A549 (cell line): ENCODE results near the gene NEURL3. TPM values are rescaled to one million over a fixed set of nuclear protein-coding genes. Genes with fewer than 3 reads are reported as not detected.

ENCODE experiments used
- ATAC-seq, 2 experiments: fragments of 200-7000 bp in 1 of 2; fragments of >200 bp in 1 of 2; cut with Nextera tagmentation in 1 of 2; cut with Tn5 transposase in 1 of 2; 3 replicates each; pipeline versions ENCODE4 v1.8.0 to v1.9.1; 2018 to 2020; ENCODE audit warnings: mild to moderate bottlenecking in 1 of 2, moderate library complexity in 1 of 2
- CTCF ChIA-PET: fragments of 300-600 bp; sonication (Branson Sonifier 250); formaldehyde crosslinking; extraction: SDS; loops from one replicate; lab custom pipeline; 2021; ENCODE audit warnings: antibody characterized with exemption, inconsistent platforms; lab: Yijun Ruan, JAX
- POLR2A ChIA-PET: fragments of 350-600 bp; formaldehyde crosslinking; extraction: SDS; loops from one replicate; lab custom pipeline; 2021; ENCODE audit warnings: antibody characterized with exemption, inconsistent platforms; lab: Yijun Ruan, JAX
- DNase-seq, 2 experiments: peaks; one replicate each; pipeline versions ENCODE4 v3.0.0 to v3.0.0-alpha.2; 2011 to 2016; ENCODE audit warnings: low read depth in 1 of 2, low spot score in 1 of 2
- FAIRE-seq: peaks from 2 replicates; lab custom pipeline; 2011; peaks lifted over from hg19 to GRCh38; lab: Jason Lieb, UNC
- H3K27ac ChIP-seq, 2 experiments: fragments of >200 bp; sonication (Bioruptor Twin); formaldehyde crosslinking; 3 replicates each; pipeline ENCODE4 v1.5.1; 2016 to 2017
- H3K4me1 ChIP-seq: fragments of >200 bp; sonication (Bioruptor Twin); formaldehyde crosslinking; 3 replicates; pipeline ENCODE4 v1.6.1; 2016
- H3K4me2 ChIP-seq: fragments of >200 bp; sonication (Bioruptor Twin); formaldehyde crosslinking; 3 replicates; pipeline ENCODE4 v1.6.1; 2016
- H3K4me3 ChIP-seq: fragments of >200 bp; sonication (Bioruptor Twin); formaldehyde crosslinking; 3 replicates; pipeline ENCODE4 v1.5.1; 2016
- H3K9me3 ChIP-seq: fragments of >200 bp; sonication (Bioruptor Twin); formaldehyde crosslinking; 3 replicates; pipeline ENCODE4 v1.6.1; 2016
- PBX3 ChIP-seq: IDR thresholded peaks from 2 replicates; pipeline ENCODE4 v1.6.1; 2012
- polyA plus RNA-seq, 4 experiments: library from polyadenylated mRNA; depleted of rRNA in 3 of 4; stranded (reverse); fragments of >200 nt; fragmentation: RNase III in 1 of 4; extraction: RNeasy Plus Mini Kit Qiagen cat#74134 plus additional on column Dnase treatment in 1 of 4; gene quantifications; 2 replicates in 3 of 4; 3 replicates in 1 of 4; pipeline ENCODE4 v1.2.3, GENCODE V29; 2011 to 2017

Gene NEURL3
- polyA plus RNA-seq, 2 of the 4 experiments (the other 2 are of a cell fraction) = 0.28 to 0.44 TPM

- no peak overlapping the region for H3K27ac ChIP-seq
- no peak overlapping the region for H3K4me3 ChIP-seq
- no peaks in the 10 kb centered on the region for H3K4me1 ChIP-seq
- TF ChIP-seq PBX3 = no peak
- no peaks in the 10 kb centered on the region for H3K9me3 ChIP-seq
- H3K4me2 ChIP-seq = no peak overlapping the region
- FAIRE-seq (no peak), DNase-seq (no peak), ATAC-seq (no peak)
- ChIA-PET POLR2A (no interaction called here), CTCF (interaction anchor here (1.0 to 2.4 kb wide), 2 partner anchors 41 to 61 kb away, joined by 3 to 7 read pairs; no protein-coding TSS in a partner anchor)
Measured at GRCh38 chr2:96447726-96448125, 57.4 kb downstream of the NEURL3 start.

Other genes with a start within 250 kb of the NEURL3 start
- 38.7 and 45.3 TPM in 2 replicates for gene TMEM127, start 239.4 kb downstream of the NEURL3 start, polyA plus RNA-seq (2011; rRNA removed)
- gene TMEM127, start 239.4 kb downstream of the NEURL3 start, polyA plus RNA-seq (2017; fragmentation: RNase III; extraction: RNeasy Plus Mini Kit Qiagen cat#74134 plus additional on column Dnase treatment) = 28.8 to 31.9 TPM (median 31.4 TPM) in 3 replicates
- gene CIAO1, start 239.1 kb downstream of the NEURL3 start, polyA plus RNA-seq (2011; rRNA removed) = 99.7 and 123 TPM in 2 replicates
- gene CIAO1, start 239.1 kb downstream of the NEURL3 start, polyA plus RNA-seq (2017; fragmentation: RNase III; extraction: RNeasy Plus Mini Kit Qiagen cat#74134 plus additional on column Dnase treatment) = 83.2 to 88.4 TPM (median 87.6 TPM) in 3 replicates
- gene SNRNP200, start 199.8 kb downstream of the NEURL3 start, polyA plus RNA-seq (2011; rRNA removed) = 202 and 315 TPM in 2 replicates
- 118 to 128 TPM (median 124 TPM) in 3 replicates for gene SNRNP200, start 199.8 kb downstream of the NEURL3 start, polyA plus RNA-seq (2017; fragmentation: RNase III; extraction: RNeasy Plus Mini Kit Qiagen cat#74134 plus additional on column Dnase treatment)
- not detected in 2 replicates for gene ITPRIPL1, start 180.0 kb downstream of the NEURL3 start, polyA plus RNA-seq (2011; rRNA removed)
- gene ITPRIPL1, start 180.0 kb downstream of the NEURL3 start, polyA plus RNA-seq (2017; fragmentation: RNase III; extraction: RNeasy Plus Mini Kit Qiagen cat#74134 plus additional on column Dnase treatment) = not detected in 3 replicates
- 41.5 and 53.3 TPM in 2 replicates for gene NCAPH, start 169.6 kb downstream of the NEURL3 start, polyA plus RNA-seq (2011; rRNA removed)
- 43.0 to 47.1 TPM (median 45.4 TPM) in 3 replicates for gene NCAPH, start 169.6 kb downstream of the NEURL3 start, polyA plus RNA-seq (2017; fragmentation: RNase III; extraction: RNeasy Plus Mini Kit Qiagen cat#74134 plus additional on column Dnase treatment)
- gene ARID5A, start 31.4 kb upstream of the NEURL3 start, polyA plus RNA-seq (2011; rRNA removed) = 1.2 and 1.5 TPM in 2 replicates
- gene ARID5A, start 31.4 kb upstream of the NEURL3 start, polyA plus RNA-seq (2017; fragmentation: RNase III; extraction: RNeasy Plus Mini Kit Qiagen cat#74134 plus additional on column Dnase treatment) = 4.0 to 4.4 TPM (median 4.2 TPM) in 3 replicates
- gene KANSL3, start 133.0 kb upstream of the NEURL3 start, polyA plus RNA-seq (2011; rRNA removed) = 23.0 and 33.1 TPM in 2 replicates
- gene KANSL3, start 133.0 kb upstream of the NEURL3 start, polyA plus RNA-seq (2017; fragmentation: RNase III; extraction: RNeasy Plus Mini Kit Qiagen cat#74134 plus additional on column Dnase treatment) = 25.2 to 26.7 TPM (median 25.9 TPM) in 3 replicates
- 0.01 TPM in 2 replicates for gene FER1L5, start 137.4 kb upstream of the NEURL3 start, polyA plus RNA-seq (2011; rRNA removed)
- not detected in 3 replicates for gene FER1L5, start 137.4 kb upstream of the NEURL3 start, polyA plus RNA-seq (2017; fragmentation: RNase III; extraction: RNeasy Plus Mini Kit Qiagen cat#74134 plus additional on column Dnase treatment)
- gene LMAN2L, start 234.7 kb upstream of the NEURL3 start, polyA plus RNA-seq (2011; rRNA removed) = 28.0 and 31.8 TPM in 2 replicates
- 24.3 to 25.4 TPM (median 24.8 TPM) in 3 replicates for gene LMAN2L, start 234.7 kb upstream of the NEURL3 start, polyA plus RNA-seq (2017; fragmentation: RNase III; extraction: RNeasy Plus Mini Kit Qiagen cat#74134 plus additional on column Dnase treatment)